ENCODE results near the gene BHLHA9.
"Not testable (repeated sequence)": the region's sequence is repeated elsewhere in the genome, so short reads cannot be mapped to it uniquely, and the experiment has no call there.

BHLHA9 gene

DNA sequence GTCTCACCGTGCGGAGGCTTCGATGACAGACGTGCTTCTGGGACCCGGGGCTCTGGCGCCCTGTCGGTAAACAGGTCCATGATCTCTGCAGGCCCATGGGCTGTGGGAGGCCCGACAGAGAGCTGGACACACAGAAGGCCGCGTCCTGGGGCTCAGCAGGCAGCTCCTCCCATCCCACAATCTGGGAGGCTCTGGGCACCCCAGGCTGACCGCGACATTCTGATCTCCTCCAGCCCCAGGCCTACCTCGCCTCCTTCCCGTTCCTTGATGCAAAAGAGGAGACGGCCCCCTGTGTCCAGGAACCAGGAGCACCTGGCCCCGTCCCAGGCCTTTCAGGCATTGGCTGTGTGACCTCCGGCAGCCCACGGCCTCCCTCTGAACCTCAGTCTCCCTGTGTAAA lies 32.5 kb downstream of the BHLHA9 start:
- no peak for DNase-seq

DNA sequence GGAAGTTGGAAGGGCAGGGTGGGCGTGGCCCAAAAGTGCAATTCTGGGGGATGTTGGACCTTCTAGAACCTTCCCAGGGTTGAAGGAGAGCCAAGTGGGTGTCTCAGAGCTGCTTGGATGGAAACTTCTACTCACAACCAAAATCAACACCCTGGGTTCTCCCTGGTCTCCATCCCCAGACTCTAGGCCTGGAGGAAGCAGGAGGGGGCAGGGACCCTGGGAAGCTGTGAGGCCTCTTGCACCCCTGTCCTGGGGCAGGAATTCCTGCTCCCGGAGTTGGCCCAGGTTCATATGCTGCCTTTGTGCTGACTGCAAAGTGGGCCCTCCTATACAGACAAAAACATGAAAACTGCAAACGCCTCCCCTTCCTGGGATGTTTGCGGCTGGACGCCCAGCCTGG lies 34.3 kb downstream of the BHLHA9 start:
- DNase-seq, result no peak

DNA sequence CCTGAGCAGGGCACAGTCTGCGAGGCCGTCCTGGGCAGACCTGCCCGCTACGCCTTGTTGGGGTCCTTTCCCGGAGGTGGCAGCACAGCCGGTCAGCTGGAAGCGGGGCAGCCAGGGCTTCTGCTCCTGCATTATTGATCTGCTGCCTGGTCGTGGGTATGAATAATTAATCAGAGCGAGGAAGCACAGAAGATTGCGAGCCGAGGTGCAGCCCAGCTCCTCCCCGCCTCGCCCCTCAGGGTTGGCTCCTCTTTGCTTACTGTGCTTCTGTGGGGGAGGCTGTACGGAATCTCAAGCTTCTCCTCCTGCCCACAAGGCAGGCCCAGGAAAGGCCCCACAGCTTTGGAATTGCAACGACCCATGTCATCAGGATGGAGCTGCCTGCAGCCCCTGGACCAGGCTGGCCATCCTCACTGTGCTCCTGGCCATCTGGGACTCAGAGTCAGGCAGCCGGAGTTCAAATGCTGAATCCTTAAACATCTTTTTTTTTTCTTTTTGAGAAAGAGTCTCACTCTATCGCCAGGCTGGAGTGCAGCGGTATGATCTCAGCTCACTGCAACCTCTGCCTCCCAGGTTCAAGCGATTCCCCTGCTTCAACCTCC lies 34.8 kb downstream of the BHLHA9 start:
- DNase-seq, result no peak

DNA sequence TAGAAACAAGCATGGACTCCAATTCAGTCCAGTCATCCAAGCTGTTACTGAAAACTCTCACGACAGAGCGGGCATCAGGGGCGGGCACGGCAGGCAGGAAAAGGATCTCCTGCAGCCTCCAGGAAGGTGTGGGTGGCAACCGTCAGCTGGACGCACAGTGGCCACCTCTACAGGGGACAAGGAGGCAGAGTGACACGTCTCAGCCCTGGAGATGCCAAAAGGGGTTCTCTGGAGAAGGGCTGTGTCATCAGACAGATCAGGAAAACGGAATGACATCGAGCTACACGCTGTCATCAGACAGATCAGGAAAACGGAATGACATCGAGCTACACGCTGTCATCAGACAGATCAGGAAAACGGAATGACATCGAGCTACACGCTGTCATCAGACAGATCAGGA lies 37.6 kb downstream of the BHLHA9 start:
- DNase-seq, result not testable (repeated sequence)

GRCh38 chr17:1312261-1312870 lies 42.1 kb downstream of the BHLHA9 start:
- peak; percentile 36 for DNase-seq

GRCh38 chr17:1313270-1314005 lies 43.2 kb downstream of the BHLHA9 start:
- no peak for DNase-seq

GRCh38 chr17:1315409-1315808 lies 45.2 kb downstream of the BHLHA9 start:
- DNase-seq, result no peak

DNA sequence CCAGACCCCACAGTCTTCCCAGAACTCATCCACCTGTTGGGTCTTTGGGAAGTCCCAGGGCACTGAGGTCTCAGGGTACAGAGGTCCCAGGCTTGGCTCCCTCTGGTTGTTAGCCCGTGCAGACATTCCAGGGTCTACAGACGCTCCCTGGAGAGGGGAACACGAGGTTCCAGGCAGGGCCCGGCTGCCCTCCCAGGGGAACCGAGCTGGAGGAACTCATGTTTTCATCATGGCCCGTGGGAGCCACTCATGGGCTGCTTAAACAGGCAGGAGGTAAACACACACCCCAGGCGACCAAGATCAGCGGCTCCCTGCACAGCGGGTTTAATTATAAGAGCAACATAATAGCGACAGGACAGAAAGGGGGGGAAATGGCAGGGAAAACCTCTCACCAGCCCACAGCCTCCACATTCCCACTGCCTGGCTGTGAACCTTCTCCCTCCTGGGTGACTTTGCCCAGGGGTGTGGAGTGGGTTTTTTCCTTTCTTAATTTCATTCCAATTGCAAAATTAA lies 45.7 kb downstream of the BHLHA9 start:
- peak; percentile 61 for DNase-seq

Data from NCI-H2171 (cell line).